ENCODE data around the gene ARHGEF25.

Gene ARHGEF25

GRCh38 chr12:57604992-57605810 lies 6.0 kb upstream of the ARHGEF25 start:
- ChIA-PET POLR2A (interaction anchor here (1.4 to 2.1 kb wide), 3 partner anchors 11 to 62 kb away, joined by 3 to 9 read pairs (median 7); partner anchors contain the start of gene PIP4K2C), CTCF (interaction anchor here (0.6 to 2.0 kb wide), 6 partner anchors 17 to 151 kb away, joined by 3 to 17 read pairs (median 4); partner anchors contain the start of genes B4GALNT1 and OS9)
- TF ChIP-seq ZBTB48 (tag by site-specific recombination; IDR thresholded peaks at IDR 0.05): 0 out of 2 replicates have a peak, but pooled peaks have one; percentile 40
- 0 out of 2 replicates have a peak, but pooled peaks have one; percentile 11 for TF ChIP-seq SP3 (tag by site-specific recombination; IDR thresholded peaks at IDR 0.05)
- TF ChIP-seq ZNF518A (tag by site-specific recombination; conservative IDR thresholded peaks at IDR 0.05; ENCODE audit: low read depth): no peak
- peak; percentile 15; the same call in 1 of the 2 replicates for TF ChIP-seq ZNF600 (tag by site-specific recombination; IDR thresholded peaks at IDR 0.05)
- no peak for TF ChIP-seq ZNF121 (tag by site-specific recombination; IDR thresholded peaks at IDR 0.05)
- peak; percentile 98 for TF ChIP-seq ZNF335 (tag by site-specific recombination; conservative IDR thresholded peaks at IDR 0.05)
- TF ChIP-seq ZBTB20 (tag by site-specific recombination; IDR thresholded peaks at IDR 0.05): peak; percentile 60; the same call in 1 of the 2 replicates
- TF ChIP-seq ZBTB26 (tag by site-specific recombination; optimal IDR thresholded peaks at IDR 0.05): peak; percentile 40
- peak; percentile 60 for TF ChIP-seq ZBTB17 (tag by site-specific recombination; IDR thresholded peaks at IDR 0.05)
- no peak for TF ChIP-seq ZNF416 (tag by site-specific recombination; IDR thresholded peaks at IDR 0.05)
- TF ChIP-seq KLF9 (tag by site-specific recombination; IDR thresholded peaks at IDR 0.05; ENCODE audit: low read depth): peak; percentile 41; the same call in 1 of the 2 replicates
- no peak for TF ChIP-seq ZNF610 (tag by site-specific recombination; IDR thresholded peaks at IDR 0.05; ENCODE audit: borderline replicate concordance)
- Histone ChIP-seq H3K4me1 (ENCODE audit: control insufficient read depth, insufficient read depth, low read length) (peaks cover 8% of the 10 kb centered on the region; the same call in 1 of the 2 replicates), H3K27ac (ENCODE audit: extremely low read depth, low read depth, low read length) (peak overlapping the region; percentile 62; the same call in 1 of the 2 replicates), H3K4me3 (ENCODE audit: low read depth, low read length) (peak overlapping the region; percentile 52), H3K9me3 (ENCODE audit: control insufficient read depth, insufficient read depth, low read depth, low read length) (no peaks in the 10 kb centered on the region), H3K36me3 (ENCODE audit: control insufficient read depth in 2 of 2, insufficient read depth in 1 of 2, low read length in 2 of 2) (peaks cover 0 to 48% of the 10 kb centered on the region in 2 experiments; a peak in 2 of 3 replicates)

DNA sequence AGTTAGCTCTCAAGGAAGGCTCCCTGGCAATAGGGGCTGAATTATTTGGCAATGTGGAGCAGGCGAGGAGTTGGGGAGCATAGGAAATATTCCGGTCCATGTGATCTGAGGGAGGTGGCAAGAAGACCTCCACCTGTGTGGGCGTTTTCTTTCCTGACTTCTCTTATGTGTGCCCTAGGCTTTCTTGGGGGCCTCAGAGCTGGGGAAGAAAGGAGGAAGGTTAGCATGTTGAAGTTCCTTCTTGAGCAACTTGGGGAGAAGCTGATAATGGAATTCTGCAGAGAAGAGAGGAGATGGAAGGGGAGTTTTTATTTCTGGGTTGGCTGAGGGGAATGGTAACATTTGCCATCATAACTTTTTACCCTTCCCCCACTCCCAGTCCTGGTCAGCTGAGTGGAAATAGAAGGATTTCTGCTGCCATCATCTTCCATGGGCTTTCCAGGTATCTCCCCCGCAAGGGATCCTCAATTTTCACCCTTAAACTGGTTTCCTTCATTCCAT lies 5.4 kb upstream of the ARHGEF25 start:
- CTCF ChIA-PET: interaction anchor here (0.5 to 2.0 kb wide), 6 partner anchors 17 to 147 kb away, joined by 3 to 17 read pairs (median 5); partner anchors contain the start of genes B4GALNT1 and OS9
- POLR2A ChIA-PET: interaction anchor here (0.7 to 2.1 kb wide), 4 partner anchors 10 to 86 kb away, joined by 3 to 9 read pairs (median 5); partner anchors contain the start of genes DDIT3 and PIP4K2C
- TF ChIP-seq ZNF112 (tag by site-specific recombination; IDR thresholded peaks at IDR 0.05) (no peak), GLIS1 (tag by site-specific recombination; IDR thresholded peaks at IDR 0.05) (peak; percentile 56; the same call in 1 of the 2 replicates), EGR2 (tag by site-specific recombination; IDR thresholded peaks at IDR 0.05; ENCODE audit: low read depth) (0 out of 2 replicates have a peak, but pooled peaks have one; percentile 5), ZNF449 (tag by site-specific recombination; IDR thresholded peaks at IDR 0.05) (no peak)
- no peaks in the 10 kb centered on the region for H3K9me3 ChIP-seq (ENCODE audit: control insufficient read depth, insufficient read depth, low read depth, low read length)
- H3K36me3 ChIP-seq (ENCODE audit: control insufficient read depth in 2 of 2, insufficient read depth in 1 of 2, low read length in 2 of 2): peaks cover 0 to 41% of the 10 kb centered on the region in 2 experiments; a peak in 2 of 3 replicates
- no peak overlapping the region for H3K4me3 ChIP-seq (ENCODE audit: low read depth, low read length)
- peaks cover 8% of the 10 kb centered on the region for H3K4me1 ChIP-seq (ENCODE audit: control insufficient read depth, insufficient read depth, low read length)
- H3K27ac ChIP-seq (ENCODE audit: extremely low read depth, low read depth, low read length): no peak overlapping the region

Measured in HEK293 (cell line).